Endodermal cell (in vitro differentiated cells): Measurements from ENCODE around the gene SPEN. TPM values are rescaled to one million over a fixed set of nuclear protein-coding genes. Genes with fewer than 3 reads are reported as not detected.
A peak's percentile ranks its signal among the peaks of the same experiment; 100 is the strongest.

Experiments used
- DNase-seq: peaks from one replicate; pipeline ENCODE4 v3.0.0-alpha.2; 2017
- H3K27ac ChIP-seq: 2 replicates; pipeline ENCODE4 v1.5.1; 2013; ENCODE audit warnings: mild to moderate bottlenecking, low read depth, low read length, moderate library complexity
- H3K27me3 ChIP-seq: 2 replicates; pipeline ENCODE4 v1.6.1; 2013; ENCODE audit warnings: mild to moderate bottlenecking, low read length, moderate library complexity; ENCODE audit not compliant: insufficient read depth, control insufficient read depth, poor library complexity, severe bottlenecking
- H3K36me3 ChIP-seq: 2 replicates; pipeline ENCODE4 v1.7.0; 2013; ENCODE audit warnings: mild to moderate bottlenecking, low read length, moderate library complexity; ENCODE audit not compliant: control insufficient read depth, insufficient read depth
- H3K4me1 ChIP-seq: one replicate; pipeline ENCODE4 v1.7.0; 2013; ENCODE audit warnings: low read length; ENCODE audit not compliant: control insufficient read depth, insufficient read depth
- H3K4me3 ChIP-seq: 2 replicates; pipeline ENCODE4 v1.5.1; 2013; ENCODE audit warnings: mild to moderate bottlenecking, low read length, moderate library complexity
- H3K9ac ChIP-seq: 2 replicates; pipeline ENCODE4 v1.6.1; 2013; ENCODE audit warnings: mild to moderate bottlenecking, low read length, moderate library complexity; ENCODE audit not compliant: poor library complexity, severe bottlenecking; ENCODE audit errors: extremely low read depth
- H3K9me3 ChIP-seq: 2 replicates; pipeline ENCODE4 v1.6.1; 2013; ENCODE audit warnings: mild to moderate bottlenecking, low read length, moderate library complexity; ENCODE audit not compliant: control insufficient read depth
- H3K27ac Mint-ChIP-seq: 2 replicates; pipeline ENCODE4 v1.8.0; 2020; ENCODE audit warnings: mixed read lengths
- H3K27me3 Mint-ChIP-seq: 2 replicates; pipeline ENCODE4 v1.8.0; 2021; ENCODE audit warnings: mild to moderate bottlenecking, mixed read lengths; ENCODE audit not compliant: insufficient read depth
- H3K36me3 Mint-ChIP-seq: 2 replicates; pipeline ENCODE4 v1.8.0; 2020; ENCODE audit warnings: low read depth, mixed read lengths
- H3K4me1 Mint-ChIP-seq: 2 replicates; pipeline ENCODE4 v1.8.0; 2020; ENCODE audit warnings: mixed read lengths
- H3K4me3 Mint-ChIP-seq: 2 replicates; pipeline ENCODE4 v1.8.0; 2020; ENCODE audit warnings: mild to moderate bottlenecking, moderate library complexity, mixed read lengths
- H3K9me3 Mint-ChIP-seq: 2 replicates; pipeline ENCODE4 v1.8.0; 2020; ENCODE audit warnings: mild to moderate bottlenecking, mixed read lengths
- WGBS, 2 experiments: methylation state at CpG; one replicate each; pipeline versions ENCODE4 v1.1.5 to v1.1.7; 2013; ENCODE audit warnings: missing lambda C conversion rate in 2 of 2, mixed read lengths in 1 of 2; ENCODE audit not compliant: insufficient coverage in 1 of 2, insufficient read length in 1 of 2; 5-methylcytosine and 5-hydroxymethylcytosine counted together
- total RNA-seq, 2 donors: library from RNA; stranded (reverse); fragmentation: NEBNext Ultra II Directional in 1 of 2; extraction: Animal tissue kit (Norgen Biotek cat#: 25700) in 1 of 2; gene quantifications; 2 replicates in 1 of 2; 3 replicates in 1 of 2; pipeline ENCODE4 v1.2.1, GENCODE V29; 2021
- TF ChIP-seq, protein P1 (sequence below): fragments of 200-600 bp; sonication (generic); conservative IDR thresholded peaks from 2 replicates; pipeline ENCODE4 v1.5.0; 2021; ENCODE audit warnings: antibody characterized with exemption, mild to moderate bottlenecking

SPEN gene
- total RNA-seq, 2 donors from 2014 or later: 61.5 to 71.9 TPM

DNA sequence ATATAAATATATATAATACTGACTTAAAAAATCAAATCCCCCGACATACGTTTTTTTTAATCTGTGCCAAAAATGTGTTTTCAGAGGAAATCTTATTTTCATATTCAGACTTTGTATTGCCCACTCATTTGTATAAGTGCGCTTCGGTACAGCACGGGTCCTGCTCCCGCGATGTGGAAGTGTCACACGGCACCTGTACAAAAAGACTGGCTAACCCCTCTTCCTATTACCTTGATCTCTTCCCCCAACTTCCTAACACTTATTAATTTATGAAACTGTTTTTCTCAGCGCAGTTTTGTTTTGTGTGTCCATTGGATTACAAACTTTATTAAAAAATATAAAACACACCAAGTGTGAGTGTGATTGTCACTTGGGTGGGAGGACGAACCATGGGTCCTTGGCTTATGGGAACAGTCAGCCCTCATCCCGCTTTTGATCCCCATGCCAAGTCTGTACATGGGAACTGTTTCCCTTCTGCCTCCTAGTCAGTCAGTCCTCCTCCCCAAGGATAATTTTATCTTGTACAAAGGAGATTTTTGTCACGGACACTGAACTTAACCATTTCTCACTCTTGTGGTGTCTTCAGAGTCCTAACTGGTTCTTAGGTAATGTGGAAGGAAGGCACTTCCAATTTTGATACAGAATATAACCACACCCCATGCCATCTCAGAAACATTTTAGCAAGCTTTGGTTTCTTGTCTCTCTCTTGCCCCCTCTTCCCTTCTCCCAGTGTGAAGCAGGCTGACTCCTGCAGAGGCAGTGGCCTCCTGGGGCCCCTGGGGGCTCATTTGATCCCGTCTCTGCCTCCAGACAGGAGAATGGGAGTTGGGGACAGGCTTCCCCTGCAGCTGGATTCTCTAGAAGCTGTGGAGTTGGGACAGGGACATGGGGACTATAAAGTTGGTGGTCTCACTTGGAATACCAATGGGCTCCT is 92.9 kb downstream of the SPEN start:
- H3K36me3 Mint-ChIP-seq: peaks cover 54% of the 10 kb centered on the region
- Histone ChIP-seq H3K9ac (no peak overlapping the region), H3K4me1 (no peaks in the 10 kb centered on the region), H3K4me3 (no peak overlapping the region), H3K27me3 (no peaks in the 10 kb centered on the region), H3K27ac (no peak overlapping the region), H3K9me3 (no peaks in the 10 kb centered on the region), H3K36me3 (peaks cover 59% of the 10 kb centered on the region)
- H3K4me1 Mint-ChIP-seq: peaks cover 10% of the 10 kb centered on the region
- DNase-seq: peak; percentile 38
- H3K9me3 Mint-ChIP-seq: no peaks in the 10 kb centered on the region
- H3K27ac Mint-ChIP-seq: no peak overlapping the region
- H3K27me3 Mint-ChIP-seq: no peaks in the 10 kb centered on the region
- TF ChIP-seq, protein P1, sequence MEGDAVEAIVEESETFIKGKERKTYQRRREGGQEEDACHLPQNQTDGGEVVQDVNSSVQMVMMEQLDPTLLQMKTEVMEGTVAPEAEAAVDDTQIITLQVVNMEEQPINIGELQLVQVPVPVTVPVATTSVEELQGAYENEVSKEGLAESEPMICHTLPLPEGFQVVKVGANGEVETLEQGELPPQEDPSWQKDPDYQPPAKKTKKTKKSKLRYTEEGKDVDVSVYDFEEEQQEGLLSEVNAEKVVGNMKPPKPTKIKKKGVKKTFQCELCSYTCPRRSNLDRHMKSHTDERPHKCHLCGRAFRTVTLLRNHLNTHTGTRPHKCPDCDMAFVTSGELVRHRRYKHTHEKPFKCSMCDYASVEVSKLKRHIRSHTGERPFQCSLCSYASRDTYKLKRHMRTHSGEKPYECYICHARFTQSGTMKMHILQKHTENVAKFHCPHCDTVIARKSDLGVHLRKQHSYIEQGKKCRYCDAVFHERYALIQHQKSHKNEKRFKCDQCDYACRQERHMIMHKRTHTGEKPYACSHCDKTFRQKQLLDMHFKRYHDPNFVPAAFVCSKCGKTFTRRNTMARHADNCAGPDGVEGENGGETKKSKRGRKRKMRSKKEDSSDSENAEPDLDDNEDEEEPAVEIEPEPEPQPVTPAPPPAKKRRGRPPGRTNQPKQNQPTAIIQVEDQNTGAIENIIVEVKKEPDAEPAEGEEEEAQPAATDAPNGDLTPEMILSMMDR: no peak
- no peak overlapping the region for H3K4me3 Mint-ChIP-seq
- WGBS, 2 experiments: 93 to 96% methylated on average over 10 to 12 of the region's 13 CpGs

DNA sequence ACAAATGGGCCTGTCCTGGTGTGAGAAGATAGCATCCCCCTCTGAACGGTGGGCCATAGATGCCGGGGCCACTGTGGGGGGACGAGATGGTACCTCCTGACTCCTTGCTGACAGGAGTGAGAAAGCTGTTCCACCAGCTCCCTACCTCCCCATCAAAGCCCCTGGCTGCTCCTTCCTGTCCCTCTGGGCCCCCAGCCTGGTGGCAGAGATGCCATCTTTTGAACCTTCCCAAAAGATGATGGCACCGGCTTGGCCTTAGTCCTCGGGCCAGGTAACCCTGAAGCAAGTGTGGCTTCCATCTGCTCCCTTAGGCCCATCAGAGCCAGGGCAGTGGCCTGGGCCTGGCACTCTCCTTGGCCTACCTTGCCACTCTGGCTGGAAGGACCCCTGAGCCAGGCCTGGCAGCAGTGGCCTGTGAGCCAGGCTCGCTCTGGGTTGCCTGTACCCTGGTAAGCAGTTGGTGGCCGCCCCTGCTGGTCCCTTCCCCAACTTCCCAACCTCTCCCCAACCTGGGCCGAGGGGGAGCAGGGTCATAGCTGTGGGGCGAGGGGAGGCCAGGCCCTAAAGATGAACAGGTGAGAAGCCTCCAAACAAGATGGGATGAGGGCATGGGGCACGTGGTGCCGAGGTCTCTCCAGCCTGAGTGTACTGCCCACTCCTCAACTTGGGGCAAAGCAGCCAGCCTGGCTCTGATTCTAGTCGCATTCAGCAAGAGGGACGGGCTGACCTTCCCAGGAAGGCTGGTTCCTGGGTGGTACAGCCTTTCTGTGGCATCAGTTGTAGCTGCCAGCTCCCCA is 93.7 kb downstream of the SPEN start:
- H3K27me3 Mint-ChIP-seq: no peaks in the 10 kb centered on the region
- TF ChIP-seq, protein P1: no peak
- Histone ChIP-seq H3K4me3 (no peak overlapping the region), H3K36me3 (peaks cover 52% of the 10 kb centered on the region), H3K27me3 (no peaks in the 10 kb centered on the region), H3K27ac (no peak overlapping the region), H3K9ac (no peak overlapping the region), H3K4me1 (no peaks in the 10 kb centered on the region), H3K9me3 (no peaks in the 10 kb centered on the region)
- peak; percentile 46 for DNase-seq
- H3K36me3 Mint-ChIP-seq: peaks cover 49% of the 10 kb centered on the region
- H3K4me1 Mint-ChIP-seq: peaks cover 10% of the 10 kb centered on the region
- H3K4me3 Mint-ChIP-seq: no peak overlapping the region
- no peak overlapping the region for H3K27ac Mint-ChIP-seq
- H3K9me3 Mint-ChIP-seq: no peaks in the 10 kb centered on the region
- 95 to 97% methylated on average over 9 to 13 of the region's 13 CpGs for WGBS, 2 experiments

DNA sequence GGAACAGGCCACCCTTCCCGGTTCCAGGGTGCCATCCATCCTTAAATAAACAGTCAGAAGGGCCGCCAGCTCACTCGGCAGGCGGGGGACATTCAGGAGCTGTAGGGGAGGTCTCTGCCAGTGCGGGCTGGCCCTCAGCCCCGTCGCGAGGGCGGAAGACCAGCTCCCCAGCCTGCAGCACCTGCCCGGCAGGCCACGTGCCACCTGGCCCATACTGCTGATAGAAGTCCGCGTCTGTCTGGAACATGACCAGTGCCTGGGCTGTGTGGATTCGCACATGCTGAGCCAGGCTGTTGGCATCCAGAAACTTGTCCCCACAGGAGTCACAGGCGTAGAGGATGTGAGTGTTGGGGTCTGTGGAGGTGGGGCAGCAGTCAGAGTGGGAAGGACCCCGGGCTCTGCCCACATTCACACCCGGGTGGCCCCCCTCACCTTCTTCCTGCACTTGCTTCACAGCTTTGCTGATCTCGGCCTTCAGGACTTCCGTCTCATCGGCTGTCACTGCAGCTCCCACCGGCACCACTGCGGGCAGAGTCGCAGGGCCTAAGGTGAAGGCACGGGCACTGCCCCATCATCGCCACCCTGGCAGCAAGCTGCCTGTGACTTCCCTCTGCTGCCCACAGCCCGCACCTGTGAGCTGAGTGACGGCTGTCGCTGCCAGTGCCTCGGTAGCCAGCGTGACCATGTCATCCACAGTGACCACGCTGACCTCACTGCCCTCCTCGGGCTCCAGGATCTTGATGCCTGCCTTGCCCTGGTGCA is 94.6 kb downstream of the SPEN start:
- no peaks in the 10 kb centered on the region for H3K27me3 ChIP-seq
- no peaks in the 10 kb centered on the region for H3K9me3 ChIP-seq
- TF ChIP-seq, protein P1: no peak
- H3K4me1 Mint-ChIP-seq: peaks cover 10% of the 10 kb centered on the region
- H3K27ac ChIP-seq: no peak overlapping the region
- no peaks in the 10 kb centered on the region for H3K27me3 Mint-ChIP-seq
- no peaks in the 10 kb centered on the region for H3K4me1 ChIP-seq
- no peaks in the 10 kb centered on the region for H3K9me3 Mint-ChIP-seq
- H3K36me3 Mint-ChIP-seq: peaks cover 52% of the 10 kb centered on the region
- H3K4me3 Mint-ChIP-seq: no peak overlapping the region
- WGBS, 2 experiments: 95 to 96% methylated on average over 22 to 32 of the region's 32 CpGs
- H3K36me3 ChIP-seq: peaks cover 46% of the 10 kb centered on the region
- H3K27ac Mint-ChIP-seq: no peak overlapping the region
- DNase-seq: peak; percentile 45
- no peak overlapping the region for H3K9ac ChIP-seq
- no peak overlapping the region for H3K4me3 ChIP-seq
